A673 (cell line): Measurements from ENCODE around the gene PLPPR3.

ENCODE experiments used
- CTCF ChIP-seq: fragments of 300-800, 200-600 bp; sonication (generic); conservative IDR thresholded peaks from 2 replicates; pipeline ENCODE4 v1.5.1; 2017; ENCODE audit warnings: low read depth, mild to moderate bottlenecking, antibody characterized with exemption, low read length, moderate library complexity, mixed read lengths
- EZH2 ChIP-seq: fragments of 200-600 bp; sonication (generic); IDR thresholded peaks from 2 replicates; pipeline ENCODE4 v1.6.1; 2017; ENCODE audit warnings: borderline replicate concordance, low read depth, mild to moderate bottlenecking, mixed read lengths, antibody characterized with exemption, low read length; ENCODE audit not compliant: poor library complexity, severe bottlenecking

- TF ChIP-seq CTCF: no peak
- no peak for TF ChIP-seq EZH2
Observed at GRCh38 chr19:793806-794205, 27.9 kb downstream of the PLPPR3 start.
